Neuronal stem cell (in vitro differentiated cells): Measurements from ENCODE around the gene FCHSD2.

ENCODE experiments used
- DNase-seq: peaks from one replicate; pipeline ENCODE4 v3.0.0-alpha.2; 2013; ENCODE audit warnings: low spot score
- H2AFZ ChIP-seq: one replicate; pipeline ENCODE4 v1.6.1; 2013; ENCODE audit warnings: mild to moderate bottlenecking, low read length, inconsistent platforms
- H2AK5ac ChIP-seq: 2 replicates; pipeline ENCODE4 v1.6.1; 2013; ENCODE audit warnings: low read depth, mild to moderate bottlenecking, inconsistent platforms, low read length, moderate library complexity, mixed read lengths
- H2BK120ac ChIP-seq: 2 replicates; pipeline ENCODE4 v1.6.1; 2013; ENCODE audit warnings: low read depth, mild to moderate bottlenecking, inconsistent platforms, low read length, moderate library complexity, mixed read lengths
- H2BK12ac ChIP-seq: one replicate; pipeline ENCODE4 v1.6.1; 2013; ENCODE audit warnings: low read length, inconsistent platforms
- H2BK15ac ChIP-seq: 2 replicates; pipeline ENCODE4 v1.6.1; 2013; ENCODE audit warnings: mild to moderate bottlenecking, low read length, inconsistent platforms, mixed read lengths
- H2BK5ac ChIP-seq: one replicate; pipeline ENCODE4 v1.6.1; 2013; ENCODE audit warnings: inconsistent platforms, mild to moderate bottlenecking, low read length, moderate library complexity
- H3K14ac ChIP-seq: one replicate; pipeline ENCODE4 v1.6.1; 2013; ENCODE audit warnings: low read length, inconsistent platforms
- H3K18ac ChIP-seq: 2 replicates; pipeline ENCODE4 v1.6.1; 2013; ENCODE audit warnings: low read length, inconsistent platforms
- H3K23ac ChIP-seq: 2 replicates; pipeline ENCODE4 v1.6.1; 2013; ENCODE audit warnings: low read depth, mild to moderate bottlenecking, mixed read lengths, low read length, inconsistent platforms; ENCODE audit not compliant: poor library complexity
- H3K27ac ChIP-seq: replicated peaks from 3 replicates; pipeline ENCODE4 v1.5.1; 2013; ENCODE audit warnings: low read length, inconsistent platforms
- H3K27me3 ChIP-seq, 3 experiments: 2 replicates each; pipeline ENCODE4 v1.6.1; 2013; ENCODE audit warnings: low read length in 3 of 3, mild to moderate bottlenecking in 2 of 3, inconsistent platforms in 1 of 3, low read depth in 1 of 3, mixed read lengths in 1 of 3, moderate library complexity in 1 of 3; ENCODE audit not compliant: control insufficient read depth in 3 of 3, insufficient read depth in 3 of 3
- H3K36me3 ChIP-seq, 2 donors: replicated peaks in 1 of 2; 2 replicates each; pipeline ENCODE4 v1.6.1; 2013; ENCODE audit warnings: low read length in 2 of 2; ENCODE audit not compliant: control insufficient read depth in 2 of 2, insufficient read depth in 2 of 2
- H3K4ac ChIP-seq: 2 replicates; pipeline ENCODE4 v1.6.1; 2013; ENCODE audit warnings: inconsistent platforms, mild to moderate bottlenecking, low read length, moderate library complexity
- H3K4me1 ChIP-seq, 2 donors: 1 replicate in 1 of 2; 2 replicates in 1 of 2; pipeline ENCODE4 v1.6.1; 2013; ENCODE audit warnings: low read length in 2 of 2, low read depth in 1 of 2; ENCODE audit not compliant: control insufficient read depth in 2 of 2, insufficient read depth in 1 of 2
- H3K4me2 ChIP-seq: one replicate; pipeline ENCODE4 v1.6.1; 2013; ENCODE audit warnings: mild to moderate bottlenecking, low read length, inconsistent platforms; ENCODE audit not compliant: insufficient read depth, poor library complexity, severe bottlenecking
- H3K4me3 ChIP-seq, 2 donors: 2 replicates each; pipeline ENCODE4 v1.5.1; 2013; ENCODE audit warnings: low read length in 2 of 2, mild to moderate bottlenecking in 2 of 2, inconsistent platforms in 1 of 2, moderate library complexity in 1 of 2
- H3K79me1 ChIP-seq: one replicate; pipeline ENCODE4 v1.6.1; 2013; ENCODE audit warnings: low read depth, mild to moderate bottlenecking, inconsistent platforms, low read length, moderate library complexity
- H3K9ac ChIP-seq: one replicate; pipeline ENCODE4 v1.6.1; 2013; ENCODE audit warnings: mild to moderate bottlenecking, low read depth, low read length, inconsistent platforms; ENCODE audit not compliant: poor library complexity
- H3K9me3 ChIP-seq, 2 donors: replicated peaks in 1 of 2; 2 replicates each; pipeline versions ENCODE3 to v1.6.1; 2013; ENCODE audit warnings: low read length in 2 of 2, mild to moderate bottlenecking in 2 of 2, inconsistent platforms in 1 of 2, low read depth in 1 of 2, mixed read lengths in 1 of 2, moderate library complexity in 1 of 2; ENCODE audit not compliant: control insufficient read depth in 2 of 2, insufficient read depth in 1 of 2
- H4K8ac ChIP-seq: one replicate; pipeline ENCODE4 v1.6.1; 2013; ENCODE audit warnings: low read depth, mild to moderate bottlenecking, inconsistent platforms, low read length, moderate library complexity
- H4K91ac ChIP-seq: one replicate; pipeline ENCODE4 v1.6.1; 2013; ENCODE audit warnings: low read length, low read depth, mild to moderate bottlenecking, inconsistent platforms; ENCODE audit not compliant: poor library complexity
- WGBS, 2 donors: extraction: QIAGEN DNeasy Blood & Tissue Kit; methylation state at CpG; one replicate each; pipeline ENCODE4 v1.1.7; 2013; ENCODE audit warnings: missing lambda C conversion rate in 2 of 2, mixed read lengths in 1 of 2; ENCODE audit not compliant: insufficient read length in 2 of 2, insufficient replicate concordance in 1 of 2; ENCODE audit errors: extremely low coverage in 2 of 2; 5-methylcytosine and 5-hydroxymethylcytosine counted together

The FCHSD2 gene

DNA sequence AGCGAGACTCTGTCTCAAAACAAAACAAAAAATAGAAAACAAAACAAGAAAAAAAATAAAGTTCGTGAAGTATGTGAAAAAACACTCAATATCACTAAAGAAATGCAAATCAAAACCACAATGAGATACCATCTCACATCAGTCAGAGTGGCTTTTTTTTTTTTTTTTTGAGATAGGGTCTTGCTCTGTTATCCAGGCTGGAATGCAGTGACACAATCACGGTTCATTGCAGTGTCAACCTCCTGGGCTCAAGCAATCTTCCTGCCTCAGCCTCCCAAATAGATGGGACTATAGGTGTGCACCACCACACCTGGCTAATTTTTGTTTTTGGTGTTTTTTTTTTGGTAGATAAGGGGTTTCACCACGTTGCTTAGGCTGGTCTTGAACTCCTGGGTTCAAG lies 290.4 kb downstream of the FCHSD2 start:
- H2BK12ac ChIP-seq = no peak overlapping the region
- no peak overlapping the region for H2BK5ac ChIP-seq
- H3K79me1 ChIP-seq = no peaks in the 10 kb centered on the region
- H3K18ac ChIP-seq = no peak overlapping the region
- no peaks in the 10 kb centered on the region for H3K4me1 ChIP-seq
- H3K9me3 ChIP-seq = no peaks in the 10 kb centered on the region
- no peak overlapping the region for H2AFZ ChIP-seq
- H4K91ac ChIP-seq = no peak overlapping the region
- no peak for DNase-seq
- H2BK120ac ChIP-seq = no peak overlapping the region
- H3K14ac ChIP-seq = no peak overlapping the region
- H3K9ac ChIP-seq = no peak overlapping the region
- H2AK5ac ChIP-seq = no peak overlapping the region
- no peak overlapping the region for H3K4me3 ChIP-seq
- peaks cover 0 to 11% of the 10 kb centered on the region in 2 donors for H3K36me3 ChIP-seq
- H3K27ac ChIP-seq = no peak overlapping the region
- no CpG with 5 or more reads among the region's 4 CpGs for WGBS, 2 donors
- no peak overlapping the region for H3K4me2 ChIP-seq
- no peak overlapping the region for H3K4ac ChIP-seq
- no peak overlapping the region for H3K23ac ChIP-seq
- no peaks in the 10 kb centered on the region for H3K27me3 ChIP-seq
- H2BK15ac ChIP-seq = no peak overlapping the region
- no peak overlapping the region for H4K8ac ChIP-seq

DNA sequence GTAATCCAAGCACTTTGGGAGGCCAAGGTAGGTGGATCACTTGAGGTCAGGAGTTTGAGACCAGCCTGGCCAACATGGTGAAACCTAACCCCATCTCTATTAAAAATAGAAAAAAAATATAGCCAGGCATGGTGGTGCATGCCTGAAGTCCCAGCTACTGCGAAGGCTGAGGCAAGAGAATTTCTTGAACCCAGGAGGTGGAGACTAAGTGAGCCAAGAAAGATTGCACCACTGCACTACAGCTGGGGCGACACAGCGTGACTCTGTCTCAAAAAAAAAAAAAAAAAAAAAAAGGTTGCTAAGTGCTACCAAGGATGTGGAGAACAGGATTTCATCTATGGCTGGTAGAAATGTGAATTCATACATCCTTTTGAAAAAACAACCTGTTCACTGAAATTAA lies 291.3 kb downstream of the FCHSD2 start:
- no peak overlapping the region for H3K4me3 ChIP-seq
- H3K23ac ChIP-seq = no peak overlapping the region
- H2AFZ ChIP-seq = no peak overlapping the region
- no CpG with 5 or more reads among the region's 3 CpGs for WGBS, 2 donors
- no peak overlapping the region for H3K18ac ChIP-seq
- no peak overlapping the region for H4K8ac ChIP-seq
- no peaks in the 10 kb centered on the region for H3K4me1 ChIP-seq
- H3K14ac ChIP-seq = no peak overlapping the region
- no peak overlapping the region for H2BK120ac ChIP-seq
- no peak overlapping the region for H2BK12ac ChIP-seq
- H3K27me3 ChIP-seq = no peaks in the 10 kb centered on the region
- H4K91ac ChIP-seq = no peak overlapping the region
- DNase-seq = no peak
- no peaks in the 10 kb centered on the region for H3K9me3 ChIP-seq
- H2AK5ac ChIP-seq = no peak overlapping the region
- no peak overlapping the region for H3K27ac ChIP-seq
- no peak overlapping the region for H2BK5ac ChIP-seq
- H3K4me2 ChIP-seq = no peak overlapping the region
- no peak overlapping the region for H3K4ac ChIP-seq
- no peak overlapping the region for H2BK15ac ChIP-seq
- H3K36me3 ChIP-seq = peaks cover 0 to 11% of the 10 kb centered on the region in 2 donors
- no peak overlapping the region for H3K9ac ChIP-seq
- H3K79me1 ChIP-seq = no peaks in the 10 kb centered on the region

DNA sequence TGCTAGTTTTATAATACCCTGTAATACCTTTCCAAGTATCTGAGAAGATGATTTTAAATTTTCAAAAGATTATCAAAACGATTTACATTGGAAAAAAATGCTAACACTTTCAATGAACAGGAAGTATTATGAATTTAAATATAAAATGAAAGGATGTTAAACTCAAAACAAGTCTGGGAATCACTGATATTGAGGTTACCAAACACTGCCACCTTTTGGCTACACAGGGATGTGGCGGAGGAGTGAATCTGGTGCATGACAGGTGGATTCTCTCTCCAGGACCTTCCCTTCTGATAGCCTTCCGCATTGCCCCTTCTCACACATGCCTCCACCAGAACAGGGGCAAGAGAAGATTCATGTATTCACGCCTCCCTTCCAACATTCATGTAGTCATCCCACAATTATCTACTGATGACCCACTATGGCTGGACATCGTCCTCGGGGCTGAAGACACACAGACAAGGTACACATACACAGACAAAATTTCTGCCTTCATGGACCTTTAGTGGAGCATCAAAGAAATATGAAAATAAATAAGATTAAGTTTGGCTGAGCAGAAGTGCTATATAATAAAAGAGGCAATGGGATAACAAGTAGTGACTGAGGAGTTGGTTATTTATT lies 293.2 kb downstream of the FCHSD2 start:
- Histone ChIP-seq H2BK120ac (no peak overlapping the region), H3K9me3 (no peaks in the 10 kb centered on the region), H3K79me1 (no peaks in the 10 kb centered on the region), H3K4me2 (no peak overlapping the region), H4K8ac (no peak overlapping the region), H2AFZ (no peak overlapping the region), H2AK5ac (no peak overlapping the region), H2BK5ac (no peak overlapping the region), H3K4ac (no peak overlapping the region), H3K36me3 (peaks cover 3 to 16% of the 10 kb centered on the region in 2 donors), H3K27me3 (no peaks in the 10 kb centered on the region), H3K27ac (no peak overlapping the region), H2BK12ac (no peak overlapping the region), H3K14ac (no peak overlapping the region), H2BK15ac (no peak overlapping the region), H4K91ac (no peak overlapping the region), H3K23ac (no peak overlapping the region), H3K9ac (no peak overlapping the region), H3K18ac (no peak overlapping the region), H3K4me1 (no peaks in the 10 kb centered on the region), H3K4me3 (no peak overlapping the region)
- WGBS, 2 donors = no CpG with 5 or more reads among the region's 6 CpGs
- DNase-seq = no peak

DNA sequence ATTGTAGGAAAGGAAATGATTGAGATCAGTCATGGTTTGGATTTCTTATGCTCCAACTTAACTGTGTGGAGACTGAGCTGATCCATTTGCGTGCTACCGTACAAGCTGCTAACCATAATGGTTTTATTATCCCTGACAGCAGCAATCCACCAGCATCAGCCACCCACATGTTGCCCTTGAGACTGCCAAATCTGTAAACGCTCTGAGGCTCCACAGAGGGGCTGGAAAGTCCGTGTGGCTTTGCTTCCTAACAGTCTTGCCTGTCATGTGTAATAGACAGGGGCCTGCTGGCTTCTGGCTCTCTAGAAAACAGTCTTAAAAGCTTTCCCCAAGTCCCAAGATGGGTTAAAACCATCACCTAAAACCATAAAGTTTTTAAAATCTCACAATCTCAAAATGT lies 297.8 kb downstream of the FCHSD2 start:
- Histone ChIP-seq H3K9me3 (no peaks in the 10 kb centered on the region), H4K8ac (no peak overlapping the region), H3K4me1 (no peaks in the 10 kb centered on the region), H3K23ac (no peak overlapping the region), H2BK5ac (no peak overlapping the region), H2AK5ac (no peak overlapping the region), H3K9ac (no peak overlapping the region), H3K18ac (no peak overlapping the region), H3K14ac (no peak overlapping the region), H3K27me3 (no peaks in the 10 kb centered on the region), H4K91ac (no peak overlapping the region), H3K79me1 (no peaks in the 10 kb centered on the region), H3K27ac (no peak overlapping the region), H3K4me2 (no peak overlapping the region), H2BK120ac (no peak overlapping the region), H2BK15ac (no peak overlapping the region), H2BK12ac (no peak overlapping the region), H3K4ac (no peak overlapping the region), H3K4me3 (no peak overlapping the region), H2AFZ (no peak overlapping the region), H3K36me3 (peaks cover 10 to 52% of the 10 kb centered on the region in 2 donors)
- WGBS, 2 donors = no CpG with 5 or more reads among the region's 4 CpGs
- DNase-seq = no peak
